Fibroblast of mammary gland (primary cell): ENCODE data around the gene PARVG.

Experiments used
- DNase-seq: peaks from one replicate; pipeline ENCODE4 v3.0.0-alpha.2; 2010; ENCODE audit warnings: low read depth
- H3K4me3 ChIP-seq: 2 replicates; pipeline ENCODE4 v1.5.1; 2011; ENCODE audit warnings: low read depth, mild to moderate bottlenecking, low read length, moderate library complexity; ENCODE audit not compliant: control insufficient read depth
- TF ChIP-seq, protein P1 (sequence below): conservative IDR thresholded peaks from 2 replicates; pipeline ENCODE4 v1.5.1; 2011; ENCODE audit warnings: low read depth, low read length, inconsistent platforms; ENCODE audit not compliant: control insufficient read depth, insufficient read depth

The PARVG gene

DNA sequence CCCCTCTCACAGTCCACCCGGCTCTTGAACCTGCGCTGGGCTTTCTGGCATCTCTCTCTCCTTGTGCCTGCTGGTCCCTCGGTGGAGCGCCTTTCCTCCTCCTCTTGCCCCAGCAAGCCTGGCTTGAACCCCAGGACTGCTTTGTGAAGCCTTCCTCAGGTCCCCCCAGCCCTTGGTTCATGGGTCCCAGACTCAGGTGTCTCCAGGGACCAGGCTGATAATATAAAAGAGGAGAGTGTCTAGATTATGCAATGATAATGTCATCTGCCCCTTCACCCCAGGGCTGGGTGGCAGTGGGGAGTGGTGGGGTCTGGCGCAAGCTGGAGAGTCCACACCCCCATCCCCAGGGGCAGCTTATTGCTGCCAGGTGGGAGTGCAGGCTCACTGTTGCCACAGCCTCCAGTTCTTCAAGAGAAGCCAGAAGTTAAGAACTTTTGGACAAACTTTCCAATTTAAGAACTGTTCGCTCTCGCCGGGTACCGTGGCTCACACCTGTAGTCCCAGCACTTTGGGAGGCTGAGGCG is 36.6 kb upstream of the PARVG start:
- no peak overlapping the region for H3K4me3 ChIP-seq
- no peak for DNase-seq
- TF ChIP-seq, protein P1, sequence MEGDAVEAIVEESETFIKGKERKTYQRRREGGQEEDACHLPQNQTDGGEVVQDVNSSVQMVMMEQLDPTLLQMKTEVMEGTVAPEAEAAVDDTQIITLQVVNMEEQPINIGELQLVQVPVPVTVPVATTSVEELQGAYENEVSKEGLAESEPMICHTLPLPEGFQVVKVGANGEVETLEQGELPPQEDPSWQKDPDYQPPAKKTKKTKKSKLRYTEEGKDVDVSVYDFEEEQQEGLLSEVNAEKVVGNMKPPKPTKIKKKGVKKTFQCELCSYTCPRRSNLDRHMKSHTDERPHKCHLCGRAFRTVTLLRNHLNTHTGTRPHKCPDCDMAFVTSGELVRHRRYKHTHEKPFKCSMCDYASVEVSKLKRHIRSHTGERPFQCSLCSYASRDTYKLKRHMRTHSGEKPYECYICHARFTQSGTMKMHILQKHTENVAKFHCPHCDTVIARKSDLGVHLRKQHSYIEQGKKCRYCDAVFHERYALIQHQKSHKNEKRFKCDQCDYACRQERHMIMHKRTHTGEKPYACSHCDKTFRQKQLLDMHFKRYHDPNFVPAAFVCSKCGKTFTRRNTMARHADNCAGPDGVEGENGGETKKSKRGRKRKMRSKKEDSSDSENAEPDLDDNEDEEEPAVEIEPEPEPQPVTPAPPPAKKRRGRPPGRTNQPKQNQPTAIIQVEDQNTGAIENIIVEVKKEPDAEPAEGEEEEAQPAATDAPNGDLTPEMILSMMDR: no peak

- no peak for DNase-seq
- TF ChIP-seq, protein P1: no peak
- no peak overlapping the region for H3K4me3 ChIP-seq
Measured at GRCh38 chr22:44145544-44145943, 35.2 kb upstream of the PARVG start.

- H3K4me3 ChIP-seq: no peak overlapping the region
- peak; percentile 2 for DNase-seq
- TF ChIP-seq, protein P1: no peak
Measured at GRCh38 chr22:44146088-44146861, 34.5 kb upstream of the PARVG start.

DNA sequence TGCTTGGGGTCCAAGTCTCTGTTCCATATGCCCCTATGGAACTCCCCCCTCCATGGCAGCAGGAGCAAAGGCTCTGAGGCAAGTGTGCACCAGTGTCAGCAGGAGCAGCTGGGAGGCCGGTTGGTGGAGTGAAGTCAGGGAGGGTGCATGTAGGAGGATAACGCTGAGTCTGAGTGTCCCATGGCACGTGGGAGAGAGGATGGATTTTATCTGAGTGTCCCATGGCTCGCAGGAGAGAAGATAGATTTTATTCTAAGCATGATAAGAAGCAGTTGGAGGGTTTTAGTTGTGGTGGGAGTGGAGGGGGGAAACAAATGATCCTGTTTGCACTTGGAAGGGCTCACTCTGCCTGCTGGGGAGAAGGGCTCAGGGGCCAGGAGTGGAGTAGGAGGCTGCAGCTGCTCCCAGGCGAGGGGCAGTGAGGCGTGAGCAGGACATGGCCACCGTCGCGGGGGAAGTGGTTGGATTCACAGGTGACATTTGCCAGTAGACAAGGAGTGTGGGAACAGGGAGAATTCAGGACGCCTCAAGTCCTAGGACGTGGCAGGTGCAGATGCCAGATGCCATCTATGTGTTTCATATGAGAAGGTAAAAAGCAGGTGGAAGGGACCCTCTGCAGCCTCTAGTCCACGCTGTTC is 33.6 kb upstream of the PARVG start:
- no peak overlapping the region for H3K4me3 ChIP-seq
- no peak for DNase-seq
- TF ChIP-seq, protein P1: no peak

GRCh38 chr22:44147821-44148574 is 32.7 kb upstream of the PARVG start:
- no peak overlapping the region for H3K4me3 ChIP-seq
- DNase-seq: no peak
- TF ChIP-seq, protein P1: no peak

- peak; percentile 74 for DNase-seq
- TF ChIP-seq, protein P1: no peak
- no peak overlapping the region for H3K4me3 ChIP-seq
Measured at GRCh38 chr22:44151676-44152075, 29.0 kb upstream of the PARVG start.
